ENCODE measurements around the gene ATP10A. TPM values are rescaled to one million over a fixed set of nuclear protein-coding genes. Genes with fewer than 3 reads are reported as not detected.

ATP10A gene
- total RNA-seq, 1 experiment from 2014 or later: 0.02 TPM

GRCh38 chr15:25631971-25632370 lies 231.2 kb downstream of the ATP10A start:
- intact Hi-C loops (cut with micrococcal nuclease): no loop called here
- H2AFZ ChIP-seq (ENCODE audit: low read depth, low read length, poor library complexity, severe bottlenecking): no peak overlapping the region

More at GRCh38 chr15:25631971-25632370, 231.2 kb downstream of the ATP10A start:
- Histone ChIP-seq H3K79me2 (ENCODE audit: insufficient read depth, low read length) (no peaks in the 10 kb centered on the region), H3K9ac (ENCODE audit: low read length) (no peak overlapping the region), H3K9me2 (ENCODE audit: insufficient read depth) (no peaks in the 10 kb centered on the region), H3K27ac (ENCODE audit: low read depth, low read length) (no peak overlapping the region), H3K27me3 (ENCODE audit: insufficient read depth, low read length) (no peaks in the 10 kb centered on the region), H3K4me3 (replicated peaks in 1 of 2; ENCODE audit: low read depth in 1 of 2, low read length in 2 of 2) (no peak overlapping the region), H3K9me3 (ENCODE audit: control insufficient read depth in 1 of 2, insufficient read depth in 1 of 2, low read depth in 1 of 2, low read length in 2 of 2) (peaks cover 6 to 34% of the 10 kb centered on the region in 2 experiments; a peak in 2 of 4 replicates), H4K20me1 (ENCODE audit: insufficient read depth) (no peaks in the 10 kb centered on the region), H3K4me2 (ENCODE audit: low read length) (no peak overlapping the region), H3K36me3 (ENCODE audit: control insufficient read depth in 1 of 2, insufficient read depth in 2 of 2, low read length in 2 of 2) (no peaks in the 10 kb centered on the region), H3K4me1 (ENCODE audit: control insufficient read depth in 1 of 2, insufficient read depth in 2 of 2, low read length in 2 of 2) (no peaks in the 10 kb centered on the region)
- CTCF ChIA-PET: no interaction called here
- BruUV-seq (replicated peaks): no TSS peak
- no peak for DNase-seq (ENCODE audit: low read depth, low spot score)
- POLR2A ChIA-PET: no interaction called here
- no peak for TF ChIP-seq EZH2phosphoT487 (IDR thresholded peaks at IDR 0.05; ENCODE audit: borderline replicate concordance)
- TF ChIP-seq ELF1 (IDR thresholded peaks at IDR 0.05; ENCODE audit: borderline replicate concordance, low read depth): no peak
- TF ChIP-seq JUND (IDR thresholded peaks at IDR 0.05): no peak
- no peak for TF ChIP-seq ZBTB33 (IDR thresholded peaks at IDR 0.05; ENCODE audit: extremely low read depth, insufficient replicate concordance, low read length)
- no peak for TF ChIP-seq CTCF (IDR thresholded peaks at IDR 0.05 in 2 of 3, conservative IDR thresholded peaks at IDR 0.05 in 1 of 3; ENCODE audit: borderline replicate concordance in 1 of 3, insufficient read depth in 1 of 3, low read depth in 2 of 3, low read length in 2 of 3)
- no peak for TF ChIP-seq EGR1 (IDR thresholded peaks at IDR 0.05; ENCODE audit: low read depth)
- TF ChIP-seq CEBPB (IDR thresholded peaks at IDR 0.05; ENCODE audit: low read depth): no peak
- RAD21 ChIA-PET (ENCODE audit: low non-redundant PET in 1 of 2, low total read pairs in 2 of 2, uncharacterized antibody in 2 of 2, unreplicated experiment in 2 of 2): no interaction called here
- no peak for ATAC-seq

Small RNA genes lying within 50 kb of the gene (microRNA-seq; reads per million reads assigned to microRNA genes)
- not detected for gene MIR4715 (ENCODE audit: borderline number of aligned reads)
